ENCODE results near the gene PITRM1.

The PITRM1 gene

DNA sequence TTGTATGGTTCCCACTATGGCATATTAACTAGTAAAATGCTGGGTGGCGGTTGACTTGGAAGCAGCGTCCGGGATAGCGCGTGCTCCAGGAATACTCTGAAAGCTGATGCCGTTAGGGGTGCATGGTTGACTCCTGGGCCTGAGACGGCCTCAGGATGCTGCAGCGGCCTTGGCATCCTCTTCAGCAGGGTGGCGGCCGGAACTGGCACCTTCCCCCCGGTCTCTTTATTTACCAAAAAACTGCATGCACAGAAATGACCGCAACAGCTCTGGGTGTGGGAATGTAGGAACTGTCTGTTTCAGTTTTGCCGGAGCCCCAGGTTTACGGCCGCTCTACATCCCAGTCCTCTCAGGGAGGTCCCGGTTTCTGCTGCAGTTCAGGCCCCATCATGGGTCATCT is 76.4 kb downstream of the PITRM1 start:
- no peak overlapping the region for H3K27ac ChIP-seq
- TF ChIP-seq, protein P1, sequence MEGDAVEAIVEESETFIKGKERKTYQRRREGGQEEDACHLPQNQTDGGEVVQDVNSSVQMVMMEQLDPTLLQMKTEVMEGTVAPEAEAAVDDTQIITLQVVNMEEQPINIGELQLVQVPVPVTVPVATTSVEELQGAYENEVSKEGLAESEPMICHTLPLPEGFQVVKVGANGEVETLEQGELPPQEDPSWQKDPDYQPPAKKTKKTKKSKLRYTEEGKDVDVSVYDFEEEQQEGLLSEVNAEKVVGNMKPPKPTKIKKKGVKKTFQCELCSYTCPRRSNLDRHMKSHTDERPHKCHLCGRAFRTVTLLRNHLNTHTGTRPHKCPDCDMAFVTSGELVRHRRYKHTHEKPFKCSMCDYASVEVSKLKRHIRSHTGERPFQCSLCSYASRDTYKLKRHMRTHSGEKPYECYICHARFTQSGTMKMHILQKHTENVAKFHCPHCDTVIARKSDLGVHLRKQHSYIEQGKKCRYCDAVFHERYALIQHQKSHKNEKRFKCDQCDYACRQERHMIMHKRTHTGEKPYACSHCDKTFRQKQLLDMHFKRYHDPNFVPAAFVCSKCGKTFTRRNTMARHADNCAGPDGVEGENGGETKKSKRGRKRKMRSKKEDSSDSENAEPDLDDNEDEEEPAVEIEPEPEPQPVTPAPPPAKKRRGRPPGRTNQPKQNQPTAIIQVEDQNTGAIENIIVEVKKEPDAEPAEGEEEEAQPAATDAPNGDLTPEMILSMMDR (conservative IDR thresholded peaks at IDR 0.05): no peak

- no peak overlapping the region for H3K27ac ChIP-seq
- TF ChIP-seq, protein P1 (conservative IDR thresholded peaks at IDR 0.05): no peak
Measured at GRCh38 chr10:3095373-3096139, 77.0 kb downstream of the PITRM1 start.

GRCh38 chr10:3094609-3095036 is 78.0 kb downstream of the PITRM1 start:
- no peak overlapping the region for H3K27ac ChIP-seq
- TF ChIP-seq, protein P1 (conservative IDR thresholded peaks at IDR 0.05): no peak

GRCh38 chr10:3093996-3094395 is 78.6 kb downstream of the PITRM1 start:
- H3K27ac ChIP-seq: no peak overlapping the region
- TF ChIP-seq, protein P1 (conservative IDR thresholded peaks at IDR 0.05): no peak

GRCh38 chr10:3091921-3092320 is 80.7 kb downstream of the PITRM1 start:
- TF ChIP-seq, protein P1 (conservative IDR thresholded peaks at IDR 0.05): no peak
- H3K27ac ChIP-seq: no peak overlapping the region

GRCh38 chr10:3090914-3091787 is 81.4 kb downstream of the PITRM1 start:
- H3K27ac ChIP-seq: peak overlapping the region; percentile 62
- TF ChIP-seq, protein P1 (conservative IDR thresholded peaks at IDR 0.05): no peak

GRCh38 chr10:3090388-3090787 is 82.2 kb downstream of the PITRM1 start:
- TF ChIP-seq, protein P1 (conservative IDR thresholded peaks at IDR 0.05): no peak
- peak overlapping the region; percentile 62 for H3K27ac ChIP-seq

Measured in VCaP (cell line).